NCI-H748 (cell line): Measurements from ENCODE around the gene TTLL5.
A peak's percentile ranks its signal among the peaks of the same experiment; 100 is the strongest.

ENCODE experiments used
- DNase-seq: peaks from one replicate; lab custom pipeline; 2025; ENCODE audit not compliant: unreplicated experiment; lab: John Stamatoyannopoulos, UW

Gene TTLL5, protein sequence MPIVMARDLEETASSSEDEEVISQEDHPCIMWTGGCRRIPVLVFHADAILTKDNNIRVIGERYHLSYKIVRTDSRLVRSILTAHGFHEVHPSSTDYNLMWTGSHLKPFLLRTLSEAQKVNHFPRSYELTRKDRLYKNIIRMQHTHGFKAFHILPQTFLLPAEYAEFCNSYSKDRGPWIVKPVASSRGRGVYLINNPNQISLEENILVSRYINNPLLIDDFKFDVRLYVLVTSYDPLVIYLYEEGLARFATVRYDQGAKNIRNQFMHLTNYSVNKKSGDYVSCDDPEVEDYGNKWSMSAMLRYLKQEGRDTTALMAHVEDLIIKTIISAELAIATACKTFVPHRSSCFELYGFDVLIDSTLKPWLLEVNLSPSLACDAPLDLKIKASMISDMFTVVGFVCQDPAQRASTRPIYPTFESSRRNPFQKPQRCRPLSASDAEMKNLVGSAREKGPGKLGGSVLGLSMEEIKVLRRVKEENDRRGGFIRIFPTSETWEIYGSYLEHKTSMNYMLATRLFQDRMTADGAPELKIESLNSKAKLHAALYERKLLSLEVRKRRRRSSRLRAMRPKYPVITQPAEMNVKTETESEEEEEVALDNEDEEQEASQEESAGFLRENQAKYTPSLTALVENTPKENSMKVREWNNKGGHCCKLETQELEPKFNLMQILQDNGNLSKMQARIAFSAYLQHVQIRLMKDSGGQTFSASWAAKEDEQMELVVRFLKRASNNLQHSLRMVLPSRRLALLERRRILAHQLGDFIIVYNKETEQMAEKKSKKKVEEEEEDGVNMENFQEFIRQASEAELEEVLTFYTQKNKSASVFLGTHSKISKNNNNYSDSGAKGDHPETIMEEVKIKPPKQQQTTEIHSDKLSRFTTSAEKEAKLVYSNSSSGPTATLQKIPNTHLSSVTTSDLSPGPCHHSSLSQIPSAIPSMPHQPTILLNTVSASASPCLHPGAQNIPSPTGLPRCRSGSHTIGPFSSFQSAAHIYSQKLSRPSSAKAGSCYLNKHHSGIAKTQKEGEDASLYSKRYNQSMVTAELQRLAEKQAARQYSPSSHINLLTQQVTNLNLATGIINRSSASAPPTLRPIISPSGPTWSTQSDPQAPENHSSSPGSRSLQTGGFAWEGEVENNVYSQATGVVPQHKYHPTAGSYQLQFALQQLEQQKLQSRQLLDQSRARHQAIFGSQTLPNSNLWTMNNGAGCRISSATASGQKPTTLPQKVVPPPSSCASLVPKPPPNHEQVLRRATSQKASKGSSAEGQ (N-terminal part only)

DNA sequence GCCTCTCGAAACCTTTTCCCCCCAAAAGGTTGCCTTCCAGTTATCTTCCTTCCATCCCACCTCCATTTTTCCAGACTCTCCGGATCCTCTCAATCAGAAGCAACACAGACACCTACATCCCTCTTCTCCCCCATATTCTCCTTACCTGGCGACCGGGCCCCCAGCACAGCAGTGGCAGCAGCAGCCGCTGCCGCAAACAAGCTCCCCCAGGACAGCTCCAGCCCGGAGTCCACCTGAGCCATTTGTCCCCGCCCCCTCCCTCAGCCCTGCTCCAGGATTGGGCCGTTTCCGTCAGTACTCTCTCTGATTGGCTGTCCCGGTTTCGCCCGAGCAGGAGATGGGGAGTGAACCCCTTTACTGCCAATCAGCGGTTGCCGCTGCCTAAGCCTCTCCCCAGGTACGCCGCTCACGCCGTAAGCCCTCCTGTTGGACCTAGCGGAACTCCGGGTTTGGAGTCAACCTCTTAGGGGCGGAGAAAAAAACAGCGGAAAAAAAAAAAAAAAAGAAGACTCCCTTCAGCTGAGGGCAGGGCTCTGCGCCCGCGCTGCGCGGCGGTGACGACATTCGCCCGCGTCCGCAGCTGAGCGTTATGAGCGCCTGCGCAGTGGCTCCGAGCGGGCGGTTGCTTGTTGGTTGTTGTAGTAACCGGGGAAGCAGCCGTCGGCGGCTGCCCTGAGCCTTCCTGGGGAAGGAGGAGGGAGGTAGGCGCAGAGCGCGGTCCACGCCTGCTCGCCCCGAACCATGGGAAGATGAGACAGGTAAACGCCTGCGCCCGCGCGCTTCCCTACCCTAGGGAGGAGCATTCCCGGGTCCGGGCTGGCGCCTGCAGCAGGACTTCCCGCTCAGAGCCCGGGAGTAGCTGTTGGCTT lies at the start of gene TTLL5, which contains the start of gene ERG28:
Gene TTLL5, plus strand, starts transcription at position 617 of the 869 bp plus-strand sequence. CDS start 1,904 bp downstream, outside the sequence.
Gene ERG28, minus strand, starts transcription at position 247 of the 869 bp plus-strand sequence. CDS start 3,374 bp downstream, outside the sequence.
- peak; percentile 100 for DNase-seq

DNA sequence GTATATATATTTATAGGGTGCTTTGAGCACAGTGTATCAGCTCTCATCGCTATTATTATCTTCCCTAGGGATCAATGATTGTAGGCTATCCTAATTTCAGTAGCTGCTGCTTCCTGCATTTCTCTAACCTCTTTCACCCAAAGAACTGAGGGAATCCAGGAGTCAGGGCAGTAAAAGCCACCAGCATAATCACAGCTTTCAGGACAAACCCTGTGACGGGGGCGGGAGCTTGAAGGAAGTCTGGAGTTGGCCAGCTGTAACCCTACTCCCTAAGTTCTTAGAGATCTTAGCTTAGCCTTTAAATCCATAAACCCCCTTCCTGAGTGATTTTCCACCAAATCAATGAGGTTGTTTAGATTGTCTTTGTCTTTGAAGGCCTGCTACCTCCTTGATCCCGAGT lies 48.9 kb upstream of the TTLL5 start:
- DNase-seq: no peak

DNA sequence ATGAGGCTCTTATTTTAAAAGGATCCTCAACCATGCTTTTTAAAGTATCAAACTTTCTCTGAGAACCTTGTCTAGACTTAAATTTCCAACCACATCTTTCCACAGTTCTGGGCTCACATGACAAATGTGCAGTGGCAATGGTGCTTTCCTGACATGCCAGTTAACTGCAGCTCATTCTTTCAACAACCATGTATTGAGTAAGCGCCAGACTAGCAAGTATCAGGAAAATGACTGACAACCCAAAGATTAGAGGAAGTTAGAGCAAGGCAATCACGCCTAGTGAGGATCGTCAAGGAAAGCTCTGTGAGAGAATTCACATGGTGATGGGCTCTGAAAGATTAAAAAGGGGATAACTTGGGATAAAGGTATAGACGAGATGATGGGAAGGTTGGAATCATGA lies 46.9 kb upstream of the TTLL5 start:
- DNase-seq: no peak

DNA sequence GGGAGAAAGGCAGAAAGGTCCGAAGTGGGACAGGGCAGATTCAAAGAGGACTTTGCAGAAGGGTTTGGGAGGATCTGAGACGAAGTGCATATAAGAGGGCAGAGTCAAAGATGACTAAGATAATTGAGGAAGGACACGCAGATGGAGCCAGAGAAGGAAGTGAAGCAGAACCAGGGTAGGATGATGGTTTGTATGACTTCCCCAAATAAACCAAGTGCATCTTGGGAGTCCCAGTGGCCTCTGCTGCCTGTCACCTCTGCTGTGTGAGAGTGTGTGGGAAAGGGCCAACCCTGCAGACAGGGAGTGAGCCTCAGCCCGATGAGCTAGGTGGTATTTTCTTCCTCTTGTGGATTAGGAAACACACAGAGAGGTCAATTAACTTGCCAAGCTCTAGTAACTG lies 45.8 kb upstream of the TTLL5 start:
- no peak for DNase-seq

DNA sequence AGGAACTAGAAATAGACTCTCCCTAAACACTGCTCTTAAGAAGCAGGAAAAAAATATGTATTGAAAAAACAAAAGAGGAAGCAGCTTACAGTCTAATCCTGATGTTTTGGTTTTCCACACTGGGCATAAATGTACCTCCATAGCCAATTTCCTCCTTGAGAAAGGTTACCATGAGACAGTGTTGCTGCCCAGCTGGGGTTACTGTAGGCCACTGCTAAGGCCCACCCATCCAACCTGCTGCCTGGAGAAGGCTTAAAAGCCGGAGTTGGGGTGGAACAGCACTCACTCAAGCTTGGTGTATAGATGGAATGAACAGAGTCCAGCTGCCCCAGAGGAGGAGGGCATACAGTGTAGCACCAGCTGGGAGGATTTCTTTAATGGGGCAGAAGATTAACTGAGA lies 41.5 kb upstream of the TTLL5 start:
- DNase-seq: no peak

DNA sequence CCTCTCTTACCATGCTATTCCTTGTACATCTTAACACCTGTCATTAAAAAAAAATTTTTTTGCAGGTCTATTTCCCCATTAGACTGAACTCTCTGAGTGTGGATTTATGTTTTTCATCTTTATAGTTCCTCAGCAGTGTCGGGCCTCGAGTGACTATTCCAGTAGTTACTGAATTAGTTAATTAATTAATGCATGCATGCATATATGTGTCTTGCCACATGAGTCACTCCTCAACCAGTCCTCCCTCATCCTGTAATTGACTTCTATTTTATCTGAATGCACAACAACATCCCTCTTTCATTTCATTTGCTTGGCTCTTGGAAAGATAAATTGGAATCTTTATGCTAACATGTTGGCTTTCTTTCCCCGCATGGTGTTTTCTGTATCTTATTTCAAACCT lies 36.0 kb upstream of the TTLL5 start:
- DNase-seq: no peak

DNA sequence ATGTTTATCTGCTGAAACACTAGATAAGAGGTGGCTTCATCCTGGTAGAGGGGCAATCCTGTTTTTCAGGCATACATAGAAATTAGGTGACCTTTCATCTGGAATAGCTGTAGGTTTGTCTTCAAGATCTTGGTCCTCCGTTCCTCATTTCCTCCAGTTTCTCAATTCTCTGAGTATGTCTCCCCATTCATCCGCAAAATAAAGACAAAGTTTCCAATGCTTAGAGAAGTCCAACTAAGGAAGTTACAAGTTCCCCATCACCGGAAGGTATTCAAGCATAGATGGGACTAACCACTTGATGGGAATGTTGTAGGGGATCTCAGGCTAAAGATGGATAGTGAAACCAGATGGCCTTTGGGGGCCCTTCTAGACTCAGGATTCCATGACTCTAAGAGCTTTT lies 34.6 kb upstream of the TTLL5 start:
- no peak for DNase-seq

DNA sequence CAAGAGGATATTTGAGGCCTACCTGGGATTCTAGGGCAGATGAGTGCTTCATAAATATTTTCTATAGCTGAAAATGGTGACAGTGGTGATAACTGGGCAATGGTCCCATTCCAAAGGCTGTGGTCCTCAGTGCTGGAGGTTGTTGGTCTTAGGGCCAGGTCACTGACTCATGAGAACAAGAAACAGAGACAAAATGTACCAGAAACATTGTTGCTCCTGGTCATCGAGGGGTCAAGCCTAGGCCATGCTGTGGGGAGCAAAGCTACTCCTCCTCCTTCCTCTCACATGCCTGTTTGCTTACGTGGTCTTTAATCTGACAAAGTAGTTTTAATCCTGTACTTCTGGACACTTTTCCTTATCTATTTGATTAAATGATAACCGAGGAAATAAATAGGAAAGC lies 34.2 kb upstream of the TTLL5 start:
- DNase-seq: no peak

DNA sequence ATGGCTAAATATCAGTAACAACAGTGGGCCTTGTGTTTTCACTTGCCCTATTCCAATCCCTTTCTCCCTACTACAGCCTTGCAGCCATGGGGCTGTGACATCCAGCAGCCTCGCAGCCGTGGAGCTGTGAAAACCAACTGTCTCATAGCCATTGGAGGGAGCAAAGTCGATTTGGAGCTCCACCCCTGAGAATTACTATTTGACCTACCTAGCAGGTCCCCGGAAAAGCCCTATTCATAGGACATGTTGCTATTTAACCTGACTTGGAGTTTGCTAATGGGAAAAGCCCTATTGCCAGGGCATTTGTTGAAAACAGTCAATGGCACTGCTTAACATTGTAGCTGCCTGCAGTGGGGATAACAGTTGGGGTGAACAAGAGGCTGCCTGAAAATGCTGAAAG lies 33.6 kb upstream of the TTLL5 start:
- no peak for DNase-seq

DNA sequence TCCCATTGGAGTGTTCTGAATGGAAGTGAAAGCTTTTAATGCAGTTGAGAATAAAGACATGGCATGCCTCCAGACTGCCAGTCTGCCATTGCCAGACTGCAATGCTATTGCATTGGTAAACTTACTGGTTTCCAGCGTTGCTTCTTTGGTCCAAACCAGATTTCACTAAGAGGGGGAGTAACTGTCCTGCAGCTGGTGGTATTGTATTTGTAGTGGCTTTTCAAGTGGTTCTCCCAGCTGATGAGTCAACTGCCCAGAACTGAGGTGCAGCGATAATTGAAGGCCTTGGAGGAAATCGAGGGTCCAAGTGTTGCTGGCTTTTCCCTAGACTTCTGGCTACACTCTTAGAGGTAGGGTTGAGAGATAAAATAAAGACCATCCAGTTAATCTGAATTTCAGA lies 32.2 kb upstream of the TTLL5 start:
- no peak for DNase-seq

DNA sequence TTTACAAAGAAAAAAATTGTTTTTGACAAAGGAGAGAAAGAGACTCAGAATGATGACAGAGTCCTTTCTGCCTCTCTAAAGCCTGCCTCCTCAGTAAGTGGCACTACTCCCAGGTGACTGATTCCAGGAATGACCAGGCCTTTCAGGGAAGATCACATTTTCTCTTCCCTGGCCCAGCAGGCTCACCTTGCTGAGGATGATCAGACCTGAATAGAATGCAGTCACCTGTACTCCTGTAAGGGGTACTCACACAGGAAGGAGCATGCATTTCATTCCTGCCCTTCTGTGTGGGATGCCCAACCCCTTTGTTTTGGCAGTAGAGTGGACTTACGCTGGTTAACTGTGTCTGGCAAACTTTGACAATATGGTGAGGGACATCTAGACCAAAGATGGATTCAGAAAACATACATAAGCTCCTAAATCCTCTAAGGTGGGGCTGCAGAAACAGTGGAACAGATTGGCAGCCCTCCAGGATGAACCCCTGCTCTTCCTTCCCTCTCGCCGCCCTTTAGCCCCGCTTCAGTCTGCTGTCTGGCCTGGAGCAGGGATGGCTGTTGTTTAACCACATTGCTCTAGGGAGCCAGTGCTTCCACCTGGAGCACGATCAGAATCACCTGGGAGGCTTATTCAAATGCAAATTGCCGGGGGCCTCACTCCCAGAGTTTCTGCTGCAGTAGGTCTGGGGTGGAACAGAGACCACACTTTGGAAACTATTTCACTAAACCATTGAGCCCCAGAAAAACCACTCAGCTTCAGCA lies 30.2 kb upstream of the TTLL5 start:
- DNase-seq: no peak

DNA sequence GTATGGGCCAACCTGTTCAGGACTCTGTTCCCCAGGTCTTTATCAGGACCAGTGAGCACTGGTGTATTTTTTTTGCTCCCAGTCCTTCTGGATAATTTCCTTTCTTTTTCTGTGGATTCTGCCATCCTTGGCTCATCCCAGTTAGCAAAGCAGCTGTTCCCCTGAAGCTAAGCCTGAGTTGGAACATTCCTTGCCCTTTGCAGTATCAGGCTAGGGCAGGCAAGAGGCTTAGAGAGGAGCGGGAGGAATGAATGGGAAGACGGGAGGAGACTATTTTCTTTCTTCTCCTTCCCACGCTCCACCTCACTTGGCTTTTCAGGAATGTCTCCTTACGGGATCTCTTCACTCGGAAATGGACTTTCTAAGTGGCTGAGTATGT lies 29.6 kb upstream of the TTLL5 start:
- DNase-seq: no peak

DNA sequence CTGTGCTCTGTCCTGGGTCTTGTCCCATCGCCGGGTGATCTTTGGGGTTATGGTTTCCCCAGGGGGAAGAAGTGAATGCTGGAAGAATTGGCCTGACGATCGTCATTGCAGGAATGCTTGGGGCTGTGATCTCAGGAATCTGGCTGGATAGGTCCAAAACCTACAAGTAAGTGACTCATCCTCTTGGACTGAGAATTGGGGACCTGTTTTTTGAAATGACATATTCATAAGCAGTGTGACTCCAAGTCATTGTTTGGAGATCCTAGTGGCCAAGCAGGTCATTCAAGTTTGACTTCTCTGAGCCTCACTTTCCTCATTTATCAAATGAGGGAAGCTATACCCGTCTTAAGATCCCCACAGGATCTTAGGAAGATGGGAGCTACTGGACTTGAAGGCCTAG lies 26.2 kb upstream of the TTLL5 start:
- no peak for DNase-seq

DNA sequence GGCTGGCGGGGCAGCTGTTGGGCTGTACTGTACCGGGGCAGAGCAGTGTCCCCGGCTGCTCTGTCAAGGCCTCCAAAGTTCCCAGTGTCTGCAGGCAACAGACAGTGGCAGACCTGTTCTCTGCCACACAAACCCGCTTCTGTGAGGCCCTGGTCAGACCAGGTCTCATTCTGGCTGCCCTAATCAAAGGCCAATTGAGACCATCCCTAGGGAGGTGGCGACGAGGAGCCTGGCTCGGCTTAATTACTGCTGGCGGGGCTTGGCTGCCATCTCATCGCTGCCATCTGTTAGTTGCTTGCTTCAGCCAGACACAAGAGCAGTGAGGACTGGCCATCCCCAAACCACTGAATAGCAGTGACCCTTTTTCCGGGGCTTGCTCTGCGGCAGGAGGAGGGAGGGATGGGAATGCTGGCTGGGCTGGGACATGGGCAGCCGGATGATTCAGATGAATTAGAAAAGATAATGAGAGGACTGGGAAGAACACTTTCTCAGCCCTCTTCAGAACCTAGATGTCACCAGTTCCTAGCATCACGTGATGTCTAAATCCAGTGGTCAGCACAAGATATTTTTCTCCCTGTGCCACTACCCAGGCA lies 24.9 kb upstream of the TTLL5 start:
- peak; percentile 17 for DNase-seq

DNA sequence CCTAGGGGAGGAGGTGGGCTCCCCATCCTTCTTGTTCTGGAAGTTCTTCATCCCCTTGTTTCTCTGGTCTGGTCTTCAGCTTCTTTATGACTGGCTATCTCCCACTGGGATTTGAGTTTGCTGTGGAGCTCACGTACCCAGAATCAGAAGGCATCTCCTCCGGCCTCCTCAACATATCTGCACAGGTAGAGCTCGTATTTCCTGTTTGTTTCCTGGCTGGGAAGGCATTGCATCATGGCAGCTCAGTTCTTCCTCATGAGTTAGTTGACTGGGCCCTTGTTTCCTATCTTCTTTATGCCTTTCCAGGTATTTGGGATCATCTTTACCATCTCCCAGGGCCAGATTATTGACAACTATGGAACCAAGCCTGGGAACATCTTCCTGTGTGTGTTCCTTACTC lies 20.2 kb upstream of the TTLL5 start:
- no peak for DNase-seq

DNA sequence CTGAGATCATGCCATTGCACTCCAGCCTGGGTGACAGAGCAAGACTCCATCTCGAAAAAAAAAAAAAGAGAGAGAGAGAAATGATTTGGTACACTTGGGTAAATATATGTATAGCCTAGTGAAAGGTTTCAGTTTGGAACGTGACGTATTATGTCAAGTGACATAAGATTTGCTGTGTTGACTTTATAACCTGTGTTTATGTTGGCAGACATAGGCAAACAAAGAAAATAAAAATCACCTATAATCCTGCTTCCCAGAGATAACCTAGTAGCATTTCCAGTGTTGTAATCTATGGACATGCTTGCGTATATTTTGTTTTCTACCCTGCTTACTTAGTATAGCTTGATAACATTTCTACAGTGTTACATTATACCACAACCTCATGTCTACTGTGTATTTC lies 17.1 kb upstream of the TTLL5 start:
- DNase-seq: no peak

DNA sequence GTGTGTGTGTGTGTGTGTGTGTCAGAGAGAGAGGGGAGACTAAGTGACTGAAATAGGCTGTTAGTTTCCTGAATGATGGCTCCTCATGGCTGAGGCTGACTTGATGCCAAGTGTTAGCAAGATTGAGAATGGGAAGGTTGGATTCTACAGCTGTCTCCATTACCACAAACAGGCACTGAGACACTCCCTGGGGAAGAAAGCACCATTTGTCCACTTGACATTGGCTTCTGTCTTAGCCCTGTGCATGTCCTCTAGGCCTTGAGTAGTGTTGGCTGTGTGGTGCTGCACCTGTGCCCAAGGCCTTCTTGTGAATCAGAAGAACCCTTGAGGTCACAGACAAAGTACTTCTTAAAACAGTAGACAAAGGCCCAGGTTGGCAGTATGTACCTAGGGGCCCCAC lies 16.0 kb upstream of the TTLL5 start:
- DNase-seq: no peak

DNA sequence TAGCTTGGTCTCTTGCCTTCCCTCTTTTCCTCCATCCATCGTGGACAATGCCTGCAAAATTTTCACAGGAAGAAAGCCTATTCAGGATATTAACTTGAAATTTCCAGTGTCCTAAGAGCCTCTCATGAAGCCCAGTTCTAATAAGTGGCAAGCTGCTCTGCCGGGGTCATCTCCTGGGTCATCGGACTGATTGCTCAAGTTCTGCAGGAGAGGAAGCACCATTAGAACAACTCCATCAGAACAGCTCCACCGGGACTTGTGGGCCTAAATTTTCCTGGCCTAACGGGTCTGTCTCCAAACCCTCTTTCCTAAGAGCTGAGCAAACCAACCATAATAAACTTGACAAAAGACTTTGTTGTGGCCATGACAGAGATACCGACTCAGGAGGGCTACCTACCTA lies 14.3 kb upstream of the TTLL5 start:
- no peak for DNase-seq

DNA sequence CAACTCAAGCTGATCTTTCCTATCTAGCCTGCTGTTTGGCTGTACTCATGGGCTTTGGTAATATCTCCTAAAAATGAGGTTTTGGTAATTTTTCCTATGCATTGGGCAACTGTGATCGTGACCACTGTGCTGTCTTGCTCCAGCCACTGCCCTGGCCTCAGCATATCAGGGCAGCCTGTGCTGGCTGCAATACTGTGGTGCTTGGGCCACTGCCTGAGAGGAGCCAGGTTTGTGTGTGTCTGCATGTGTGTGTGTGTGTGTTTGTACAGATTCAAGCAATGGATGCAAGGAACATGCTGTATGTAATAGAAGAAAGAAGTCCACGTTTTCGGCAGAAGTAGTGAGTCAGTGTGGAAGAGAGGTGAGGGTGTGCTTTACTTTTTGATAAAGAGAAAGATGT lies 13.4 kb upstream of the TTLL5 start:
- no peak for DNase-seq
